Measurements from ENCODE around the gene ZNF189.

DNA sequence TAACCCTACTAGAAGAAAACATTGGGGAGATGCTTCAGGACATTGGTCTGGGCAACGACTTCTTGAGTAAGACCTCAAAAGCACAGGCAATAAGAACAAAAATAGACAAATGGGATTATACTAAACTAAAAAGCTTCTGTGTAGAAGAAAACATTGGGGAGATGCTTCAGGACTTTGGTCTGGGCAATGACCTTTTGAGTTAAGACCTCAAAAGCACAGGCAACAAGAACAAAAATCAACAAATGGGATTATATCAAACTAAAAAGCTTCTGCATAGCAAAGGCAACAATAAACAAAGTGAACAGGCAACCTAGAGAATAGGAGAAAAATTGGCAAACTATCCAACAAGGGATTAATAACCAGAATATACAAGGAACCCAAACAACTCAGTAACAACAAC, 4.0 kb upstream of the ZNF189 start:
- TF ChIP-seq POLR2AphosphoS5 (IDR thresholded peaks at IDR 0.05; ENCODE audit: low read depth, low read length) (no peak), PAX5 (IDR thresholded peaks at IDR 0.05; ENCODE audit: insufficient read depth, low read length, severe bottlenecking) (no peak), TAF1 (IDR thresholded peaks at IDR 0.05; ENCODE audit: low read depth, low read length) (no peak)

All from GM12891 (cell line).